NB4 (cell line): Measurements from ENCODE around the gene PAPPA2.

Experiments used
- POLR2A ChIP-seq: IDR thresholded peaks from 2 replicates; pipeline ENCODE4 v1.6.1; 2011; ENCODE audit warnings: mild to moderate bottlenecking; ENCODE audit not compliant: insufficient read length; ENCODE audit errors: extremely low read depth
- TF ChIP-seq, protein P1 (sequence below): IDR thresholded peaks from one replicate; pipeline ENCODE4 v1.5.1; 2012; ENCODE audit warnings: low read depth, low read length

DNA sequence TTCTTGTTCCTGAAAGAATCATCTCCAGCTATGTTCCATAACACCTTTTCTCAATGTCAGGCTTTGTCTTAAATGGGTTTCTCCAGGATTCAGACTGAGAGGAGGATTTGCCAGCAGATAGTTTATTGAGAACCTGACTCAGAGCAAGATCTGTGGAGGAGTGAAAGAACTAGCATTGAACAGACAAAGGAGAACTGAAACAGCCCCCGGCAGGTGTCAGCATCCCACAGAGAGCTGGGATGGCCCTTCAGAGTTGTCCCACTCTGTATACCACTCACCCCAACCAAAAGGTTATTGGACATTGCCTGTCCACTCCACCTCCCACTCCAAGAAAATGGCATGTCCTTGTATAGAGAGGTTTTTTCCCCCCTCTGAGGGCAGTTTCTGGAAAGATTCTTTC is 270.7 kb downstream of the PAPPA2 start:
- TF ChIP-seq, protein P1, sequence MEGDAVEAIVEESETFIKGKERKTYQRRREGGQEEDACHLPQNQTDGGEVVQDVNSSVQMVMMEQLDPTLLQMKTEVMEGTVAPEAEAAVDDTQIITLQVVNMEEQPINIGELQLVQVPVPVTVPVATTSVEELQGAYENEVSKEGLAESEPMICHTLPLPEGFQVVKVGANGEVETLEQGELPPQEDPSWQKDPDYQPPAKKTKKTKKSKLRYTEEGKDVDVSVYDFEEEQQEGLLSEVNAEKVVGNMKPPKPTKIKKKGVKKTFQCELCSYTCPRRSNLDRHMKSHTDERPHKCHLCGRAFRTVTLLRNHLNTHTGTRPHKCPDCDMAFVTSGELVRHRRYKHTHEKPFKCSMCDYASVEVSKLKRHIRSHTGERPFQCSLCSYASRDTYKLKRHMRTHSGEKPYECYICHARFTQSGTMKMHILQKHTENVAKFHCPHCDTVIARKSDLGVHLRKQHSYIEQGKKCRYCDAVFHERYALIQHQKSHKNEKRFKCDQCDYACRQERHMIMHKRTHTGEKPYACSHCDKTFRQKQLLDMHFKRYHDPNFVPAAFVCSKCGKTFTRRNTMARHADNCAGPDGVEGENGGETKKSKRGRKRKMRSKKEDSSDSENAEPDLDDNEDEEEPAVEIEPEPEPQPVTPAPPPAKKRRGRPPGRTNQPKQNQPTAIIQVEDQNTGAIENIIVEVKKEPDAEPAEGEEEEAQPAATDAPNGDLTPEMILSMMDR = no peak
- no peak for TF ChIP-seq POLR2A
